ENCODE data around the gene ATP1A4. TPM values are rescaled to one million over a fixed set of nuclear protein-coding genes. Genes with fewer than 3 reads are reported as not detected.

Gene ATP1A4
- total RNA-seq, 1 experiment from 2014 or later = not detected

- TF ChIP-seq CTCF (IDR thresholded peaks at IDR 0.05) (no peak), REST (IDR thresholded peaks at IDR 0.05; ENCODE audit: insufficient read depth in 1 of 2, low read depth in 2 of 2, low read length in 1 of 2) (no peak), TCF7L2 (IDR thresholded peaks at IDR 0.05; ENCODE audit: low read depth, low read length) (no peak), POLR2AphosphoS5 (IDR thresholded peaks at IDR 0.05; ENCODE audit: low read depth, low read length) (no peak; the same call in 1 of the 2 replicates), SIN3A (IDR thresholded peaks at IDR 0.05; ENCODE audit: borderline replicate concordance, insufficient read depth, low read depth, low read length) (0 out of 2 replicates have a peak, but pooled peaks have one; percentile 26)
- Histone ChIP-seq H3K9me3 (ENCODE audit: control insufficient read depth, insufficient read depth, low read depth, low read length) (no peaks in the 10 kb centered on the region), H3K4me3 (ENCODE audit: low read depth in 2 of 2, low read length in 2 of 2) (peak within 1 kb of the TSS; percentile 80 to 87), H3K36me3 (ENCODE audit: control insufficient read depth, insufficient read depth, low read length) (no peaks in the 10 kb centered on the region; the same call in 1 of the 2 replicates), H3K27ac (ENCODE audit: low read length) (peak within 1 kb of the TSS; percentile 83), H3K27me3 (ENCODE audit: control insufficient read depth, insufficient read depth, low read length) (no peaks in the 10 kb centered on the region), H3K4me1 (ENCODE audit: control insufficient read depth, insufficient read depth, low read length) (peaks cover 17% of the 10 kb centered on the region)
- in situ Hi-C loops (cut with HindIII; ENCODE audit: low pct_unique_long_range_greater_than_20kb, low sequenced_read_pairs) = no loop called here
- peak; percentile 89 for ATAC-seq
- ChIA-PET CTCF (interaction anchor here (1.4 kb wide), 1 partner anchor 12 kb away, joined by 3 read pairs; no protein-coding TSS in a partner anchor), POLR2A (interaction anchor here (0.7 kb wide), 1 partner anchor 240 kb away, joined by 8 read pairs; no protein-coding TSS in a partner anchor)
- intact Hi-C loops (cut with micrococcal nuclease; ENCODE audit: unreplicated experiment) = no loop called here
- BruUV-seq (replicated peaks) = no TSS peak
- DNase-seq (ENCODE audit: low read depth, low spot score) = no peak
Observed at GRCh38 chr1:160205242-160206035, 54.0 kb downstream of the ATP1A4 start, which contains the start of gene PEA15. PEA15 (plus strand) TSS chr1:160205384; CDS start chr1:160211545, 6,161 bp downstream.

GRCh38 chr1:160206036-160206389 lies 54.6 kb downstream of the ATP1A4 start:
- ATAC-seq (peak; percentile 53), DNase-seq (ENCODE audit: low read depth, low spot score) (no peak)
- no peaks in the 10 kb centered on the region for H3K9me3 ChIP-seq (ENCODE audit: control insufficient read depth, insufficient read depth, low read depth, low read length)
- POLR2A ChIA-PET = interaction anchor here (0.7 kb wide), 1 partner anchor 240 kb away, joined by 8 read pairs; no protein-coding TSS in a partner anchor
- intact Hi-C loops (cut with micrococcal nuclease; ENCODE audit: unreplicated experiment) (no loop called here), in situ Hi-C loops (cut with HindIII; ENCODE audit: low pct_unique_long_range_greater_than_20kb, low sequenced_read_pairs) (no loop called here)
- BruUV-seq (replicated peaks) = no TSS peak
- peak overlapping the region; percentile 83 for H3K27ac ChIP-seq (ENCODE audit: low read length)
- CTCF ChIA-PET = interaction anchor here (1.4 kb wide), 1 partner anchor 13 kb away, joined by 3 read pairs; no protein-coding TSS in a partner anchor
- H3K27me3 ChIP-seq (ENCODE audit: control insufficient read depth, insufficient read depth, low read length) = no peaks in the 10 kb centered on the region
- H3K4me1 ChIP-seq (ENCODE audit: control insufficient read depth, insufficient read depth, low read length) = peaks cover 17% of the 10 kb centered on the region
- H3K36me3 ChIP-seq (ENCODE audit: control insufficient read depth, insufficient read depth, low read length) = no peaks in the 10 kb centered on the region; the same call in 1 of the 2 replicates
- no peak for TF ChIP-seq SIN3A (IDR thresholded peaks at IDR 0.05; ENCODE audit: borderline replicate concordance, insufficient read depth, low read depth, low read length)
- TF ChIP-seq POLR2AphosphoS5 (IDR thresholded peaks at IDR 0.05; ENCODE audit: low read depth, low read length) = no peak; the same call in 1 of the 2 replicates
- TF ChIP-seq REST (IDR thresholded peaks at IDR 0.05; ENCODE audit: insufficient read depth in 1 of 2, low read depth in 2 of 2, low read length in 1 of 2) = no peak
- TF ChIP-seq TCF7L2 (IDR thresholded peaks at IDR 0.05; ENCODE audit: low read depth, low read length) = no peak
- no peak for TF ChIP-seq CTCF (IDR thresholded peaks at IDR 0.05)
- H3K4me3 ChIP-seq (ENCODE audit: low read depth in 2 of 2, low read length in 2 of 2) = peak overlapping the region; percentile 80 to 87

Measured in Panc1 (cell line).